Activated CD4-positive, alpha-beta T cell treated with anti-CD3 and anti-CD28 coated beads, Interleukin-2, amount 50 U/mL, for 1 hour (primary cell): ENCODE data around the gene C16orf89.
A peak's percentile ranks its signal among the peaks of the same experiment; 100 is the strongest.
"Not testable (repeated sequence)": the region's sequence is repeated elsewhere in the genome, so short reads cannot be mapped to it uniquely, and the experiment has no call there.

Source experiments
- DNase-seq: peaks from one replicate; pipeline ENCODE4 v3.0.0-alpha.2; 2020

The C16orf89 gene, protein sequence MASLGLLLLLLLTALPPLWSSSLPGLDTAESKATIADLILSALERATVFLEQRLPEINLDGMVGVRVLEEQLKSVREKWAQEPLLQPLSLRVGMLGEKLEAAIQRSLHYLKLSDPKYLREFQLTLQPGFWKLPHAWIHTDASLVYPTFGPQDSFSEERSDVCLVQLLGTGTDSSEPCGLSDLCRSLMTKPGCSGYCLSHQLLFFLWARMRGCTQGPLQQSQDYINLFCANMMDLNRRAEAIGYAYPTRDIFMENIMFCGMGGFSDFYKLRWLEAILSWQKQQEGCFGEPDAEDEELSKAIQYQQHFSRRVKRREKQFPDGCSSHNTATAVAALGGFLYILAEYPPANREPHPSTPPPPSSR

DNA sequence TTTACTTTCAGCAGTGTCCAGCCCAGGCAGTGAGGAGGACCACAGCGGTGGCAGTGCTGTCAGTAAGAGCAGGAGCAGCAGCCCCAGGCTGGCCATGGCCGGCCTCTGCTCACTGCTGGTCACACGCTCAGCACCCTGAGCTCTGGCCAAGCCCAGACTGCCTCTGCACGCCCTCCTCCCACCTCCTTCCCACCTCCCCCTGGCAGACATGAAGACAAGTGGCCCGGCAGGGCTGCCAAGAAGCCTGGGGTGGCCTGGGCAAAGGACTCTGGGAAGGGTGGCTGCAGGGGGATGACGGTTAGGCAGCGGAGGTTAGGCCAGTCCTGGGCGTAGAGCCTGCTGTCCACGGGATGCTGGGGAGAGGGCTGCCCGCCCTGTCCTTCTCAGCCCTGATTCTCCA, at the start of gene C16orf89:
Gene C16orf89 (minus strand): TSS at position 144 of the 400 bp plus-strand sequence. CDS start 48 bp downstream, at position 96.
- DNase-seq, result no peak

DNA sequence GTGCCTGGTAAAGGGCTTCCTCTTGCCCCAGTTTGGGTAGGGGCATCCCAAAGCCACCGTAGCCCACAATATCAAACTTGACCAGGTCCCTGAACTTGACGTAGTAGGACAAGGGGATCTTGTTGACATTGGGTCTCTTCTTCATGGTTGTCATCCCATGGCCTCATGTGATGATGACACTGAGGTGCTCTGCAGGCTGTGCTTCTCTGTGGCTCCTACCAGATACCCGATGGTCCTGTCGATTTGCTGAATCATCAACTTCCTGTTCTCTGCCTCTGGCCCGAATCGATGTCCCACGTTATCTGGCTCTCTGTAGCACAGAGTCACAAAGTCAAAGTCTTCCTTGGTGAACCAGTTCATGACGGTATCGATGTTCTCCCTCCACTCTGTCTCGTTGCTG, 45.2 kb upstream of the C16orf89 start:
- not testable (repeated sequence) for DNase-seq

DNA sequence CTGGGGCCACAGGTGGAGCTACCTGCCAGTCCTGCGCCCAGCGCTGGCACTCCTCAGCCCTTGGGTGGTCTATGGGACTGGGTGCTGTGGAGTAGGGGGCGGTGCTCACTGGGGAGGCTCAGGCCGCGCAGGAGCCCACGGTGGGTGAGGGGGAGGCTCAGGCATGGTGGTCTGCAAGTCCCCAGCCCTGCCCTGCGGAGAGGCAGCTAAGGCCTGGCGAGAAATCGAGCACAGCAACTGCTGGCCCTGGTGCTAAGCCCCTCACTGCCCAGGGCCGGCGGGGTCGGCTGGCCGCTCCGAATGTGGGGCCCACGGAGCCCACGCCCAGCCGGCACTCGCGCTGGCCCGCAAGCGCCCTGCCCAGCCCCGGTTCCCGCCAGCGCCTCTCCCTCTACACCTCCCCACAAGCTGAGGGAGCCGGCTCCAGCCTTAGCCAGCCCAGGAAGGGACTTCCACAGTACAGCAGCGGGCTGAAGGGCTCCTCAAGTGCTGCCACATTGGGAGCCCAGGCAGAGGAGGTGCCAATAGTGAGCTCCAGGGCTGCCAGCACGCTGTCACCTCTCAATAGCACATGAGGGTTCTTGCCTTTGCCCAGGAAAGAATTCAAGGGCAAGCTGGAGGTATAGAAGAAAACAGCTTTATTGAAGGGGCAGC, 42.9 kb upstream of the C16orf89 start:
- DNase-seq, result no peak

DNA sequence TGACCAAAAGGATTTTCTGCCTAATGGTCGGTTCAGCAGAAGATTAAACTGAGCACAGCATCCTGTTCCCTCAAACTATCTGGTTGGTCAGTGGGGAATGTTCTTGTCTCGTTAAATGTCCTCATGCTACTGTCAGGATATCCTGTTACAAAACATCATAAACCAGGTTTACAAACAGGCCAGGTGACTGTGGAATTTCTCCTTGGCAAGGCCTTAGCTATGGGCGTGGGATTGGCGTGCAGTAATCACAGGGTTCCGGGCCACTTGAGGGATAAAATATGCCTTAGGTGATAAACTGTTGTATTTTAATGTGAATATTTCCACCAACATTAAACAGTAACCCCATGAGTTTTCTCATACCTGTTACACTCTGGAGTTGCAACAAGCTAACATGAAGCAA, 39.3 kb upstream of the C16orf89 start:
- DNase-seq, result not testable (repeated sequence)

DNA sequence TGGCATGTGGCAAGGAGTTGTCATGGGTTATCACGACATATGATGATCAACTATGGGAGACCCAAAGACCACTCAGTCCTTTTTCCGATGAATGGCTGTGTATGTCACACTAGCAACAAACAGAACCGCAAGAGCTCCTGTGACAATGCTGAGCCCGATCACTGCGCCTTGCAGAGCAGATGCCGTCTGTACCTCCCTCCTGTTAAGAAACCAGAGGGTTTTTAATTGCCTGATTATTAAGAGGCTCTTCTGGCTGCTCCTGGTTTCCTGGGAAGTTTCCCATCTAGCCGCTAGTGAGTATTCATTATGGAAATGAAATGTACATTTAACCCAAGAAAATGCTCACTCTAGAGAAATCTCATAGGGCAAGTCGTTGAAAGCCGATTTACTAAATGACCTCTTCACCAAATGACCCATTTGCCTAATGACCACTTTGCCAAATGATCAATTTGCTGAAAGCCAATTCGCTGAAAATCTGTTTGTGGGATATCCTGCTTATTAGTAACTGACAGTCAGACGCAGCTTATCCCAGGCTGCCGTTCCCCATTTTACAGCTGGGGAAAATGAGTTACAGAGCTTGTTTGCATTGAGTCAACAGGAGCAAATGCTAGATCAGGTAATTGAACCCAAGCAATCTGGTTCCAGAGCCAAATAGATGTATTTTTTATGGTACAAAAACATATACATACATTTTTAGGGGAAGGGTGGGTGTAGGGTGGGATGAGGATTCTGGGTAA, 37.7 kb upstream of the C16orf89 start:
- DNase-seq, result not testable (repeated sequence)

DNA sequence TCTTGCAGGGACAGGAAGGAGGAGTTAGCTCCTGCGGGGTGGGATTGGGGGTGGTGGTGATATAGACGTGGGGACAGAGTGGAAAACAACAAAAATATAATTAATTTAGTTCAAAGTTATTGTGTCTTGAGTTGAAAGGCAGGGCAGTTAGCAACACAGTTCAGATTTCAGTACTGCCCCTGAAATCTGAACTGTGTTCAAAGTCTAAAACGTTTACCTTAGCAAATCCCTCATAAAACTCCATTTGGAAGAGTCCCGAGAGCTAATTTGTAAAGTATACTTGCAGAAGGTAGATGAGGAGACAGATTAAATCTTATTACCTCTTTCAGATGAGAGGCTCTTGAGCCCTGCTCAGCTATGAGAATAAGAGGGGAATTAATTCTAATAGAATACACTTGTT, 33.4 kb upstream of the C16orf89 start:
- not testable (repeated sequence) for DNase-seq

DNA sequence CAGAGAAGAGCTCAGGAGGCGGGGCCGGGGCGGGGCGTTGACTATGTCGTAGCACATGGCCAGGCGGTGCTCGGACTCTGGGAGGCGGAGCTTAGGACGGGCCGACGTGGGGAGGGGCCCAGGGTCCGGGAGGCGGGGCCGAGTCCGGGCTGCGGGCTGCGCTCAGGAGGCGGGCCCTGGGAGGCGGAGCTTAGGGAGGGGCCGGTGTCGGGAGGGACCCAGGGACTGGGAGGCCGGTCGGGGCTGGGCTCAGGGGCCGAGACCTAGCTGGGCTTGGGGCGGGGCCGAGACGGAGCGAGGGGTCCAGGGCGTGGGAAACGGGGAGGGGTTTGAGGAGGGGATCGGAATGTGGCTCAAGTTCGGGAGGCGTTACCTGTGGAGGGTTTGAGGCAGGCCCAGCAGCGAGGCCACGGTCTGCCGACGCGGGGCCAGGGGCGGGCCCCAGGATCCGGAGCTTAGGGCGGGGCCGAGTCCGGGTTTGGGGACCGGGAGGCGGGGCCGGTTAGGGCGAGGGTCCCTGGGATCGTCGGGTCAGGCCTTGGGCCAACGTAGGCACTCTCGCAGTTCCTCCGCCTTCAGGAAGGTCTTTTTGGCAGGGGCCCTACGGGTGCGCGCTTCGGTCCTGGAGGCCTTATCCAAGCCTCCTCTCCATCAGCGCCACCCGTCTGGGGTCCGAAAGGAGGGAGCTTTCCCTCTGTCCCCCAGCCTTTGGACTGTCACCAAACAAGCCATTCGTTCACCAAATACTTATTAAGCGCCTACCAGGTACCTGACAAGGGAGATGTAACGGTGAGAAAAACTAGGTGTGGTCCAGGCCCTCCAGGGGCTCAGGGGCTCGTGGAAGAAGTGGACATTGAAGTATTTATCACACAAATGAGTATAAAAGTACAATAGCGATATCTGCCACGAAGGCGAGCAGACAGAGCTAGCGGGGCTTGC, 32.7 kb upstream of the C16orf89 start:
- DNase-seq, result peak; percentile 96

DNA sequence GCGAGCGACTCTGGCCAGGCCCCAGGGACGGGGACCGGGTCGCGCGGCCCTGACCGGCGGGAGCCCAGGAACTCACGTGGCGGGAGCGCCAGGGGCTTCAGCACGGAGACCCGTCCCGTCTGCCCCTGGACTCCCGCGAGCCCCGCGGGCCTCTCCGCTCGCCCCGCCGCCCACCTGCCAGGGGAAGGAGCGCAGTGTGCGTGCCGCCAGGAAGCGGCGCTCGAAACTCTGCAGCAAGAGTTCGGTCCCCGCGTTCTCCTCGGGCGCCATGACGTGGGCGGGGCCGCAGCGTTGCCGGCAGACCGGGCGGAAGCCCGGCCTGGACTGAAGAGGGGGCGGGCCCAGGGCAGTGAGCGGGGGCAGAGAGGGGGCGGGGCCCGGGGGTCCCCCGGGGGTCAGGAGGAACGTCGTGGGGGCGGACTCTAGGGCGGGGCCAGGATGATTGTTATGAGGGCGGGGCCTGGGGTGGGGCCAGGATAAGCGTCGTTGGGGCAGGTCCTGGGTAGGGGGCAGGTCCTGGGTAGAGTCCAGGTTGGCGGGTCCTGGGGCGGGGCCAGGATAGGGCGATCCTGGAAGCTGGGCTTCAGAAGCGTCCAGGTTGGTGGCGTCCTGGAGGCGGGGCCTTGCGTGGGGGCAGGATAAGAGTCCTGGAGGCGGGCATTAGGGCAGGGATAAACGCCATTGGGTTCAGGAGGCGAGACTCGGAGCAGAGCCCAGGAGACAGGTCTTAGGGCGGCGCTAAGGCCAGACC, 31.9 kb upstream of the C16orf89 start, which contains the start of gene EEF2KMT:
Gene EEF2KMT (minus strand): TSS at position 326 of the 751 bp plus-strand sequence. CDS start 56 bp downstream, at position 270.
- DNase-seq, result peak; percentile 80

DNA sequence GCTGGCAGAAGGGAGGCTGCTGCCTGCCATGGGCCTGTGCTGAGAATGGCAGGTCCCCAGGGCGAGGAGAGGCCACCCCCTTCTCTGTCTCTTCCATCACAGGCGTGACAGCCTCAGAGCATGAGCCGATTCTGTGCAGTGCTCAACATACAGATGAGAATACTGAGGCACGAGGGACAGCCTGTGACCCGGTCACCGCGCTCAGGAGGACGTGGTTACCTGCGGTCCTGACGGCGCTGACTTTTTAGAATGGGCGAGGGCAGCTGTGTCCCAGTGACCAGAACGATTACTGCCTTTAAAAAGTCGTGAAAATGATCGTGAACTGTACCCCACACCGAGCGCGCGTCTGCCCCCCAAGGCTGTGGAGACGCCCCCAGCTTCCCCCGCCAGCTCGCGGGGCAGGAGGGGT, 31.3 kb upstream of the C16orf89 start:
- DNase-seq, result peak; percentile 25

DNA sequence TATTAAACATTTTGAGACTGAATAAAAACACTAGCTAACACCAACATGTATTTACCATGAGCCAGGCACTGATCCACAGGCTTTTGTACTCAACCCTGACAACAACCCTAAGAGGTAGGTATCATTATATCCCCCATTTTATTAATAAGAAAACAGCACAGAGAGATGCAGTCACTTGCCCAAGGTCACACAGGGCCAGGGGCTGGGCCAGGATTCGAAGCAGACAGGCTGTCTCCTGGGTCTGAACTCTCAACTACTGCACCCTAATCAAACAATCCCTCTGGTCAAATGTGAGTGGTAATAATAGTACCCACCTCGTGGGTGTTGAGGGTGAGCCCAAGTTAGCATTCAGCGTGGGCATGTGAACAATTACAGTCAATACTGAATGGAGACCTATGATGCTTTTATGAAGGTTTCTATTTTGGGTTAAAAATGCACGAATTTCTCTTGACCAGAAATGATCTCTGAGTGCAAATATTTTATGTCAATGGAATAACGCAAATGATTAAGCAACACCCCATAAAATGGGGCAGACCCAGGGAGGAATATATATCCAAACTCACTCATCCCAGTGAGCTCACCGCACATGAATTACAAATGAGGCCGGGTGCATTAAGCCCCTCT, 30.8 kb upstream of the C16orf89 start:
- DNase-seq, result not testable (repeated sequence)

DNA sequence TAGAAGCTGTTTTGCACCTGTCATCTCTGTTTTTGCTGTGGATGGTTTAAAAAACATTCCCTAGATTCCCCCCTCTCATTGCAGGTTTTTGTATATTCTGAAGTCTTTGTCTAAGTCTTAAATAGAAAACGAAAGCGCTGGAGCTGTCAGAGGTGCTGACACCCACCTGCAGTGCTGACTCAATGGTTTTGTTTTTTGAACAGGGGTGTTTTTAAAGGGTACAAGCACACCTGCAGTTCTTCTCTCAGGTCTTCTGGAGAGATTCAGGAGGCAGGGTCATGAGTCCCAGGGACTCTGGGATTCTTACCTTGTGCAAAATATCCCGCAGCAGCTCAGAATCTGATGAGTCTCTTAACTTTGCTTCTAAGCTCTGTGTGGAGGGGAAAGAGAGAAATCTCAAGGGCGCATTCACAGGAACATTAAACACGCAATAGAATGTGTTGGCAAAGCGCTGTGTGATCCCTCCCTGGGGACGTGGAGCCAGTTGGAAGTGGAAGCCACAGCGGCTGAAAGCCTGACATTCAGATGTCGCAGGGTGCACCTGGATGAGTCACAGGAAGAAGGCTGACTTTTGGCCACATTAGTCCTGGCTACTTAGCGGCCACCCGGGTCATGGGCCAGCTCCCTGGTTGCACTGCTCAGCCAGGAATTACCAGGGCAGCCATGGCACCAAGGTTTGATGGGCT, 29.5 kb upstream of the C16orf89 start:
- not testable (repeated sequence) for DNase-seq

DNA sequence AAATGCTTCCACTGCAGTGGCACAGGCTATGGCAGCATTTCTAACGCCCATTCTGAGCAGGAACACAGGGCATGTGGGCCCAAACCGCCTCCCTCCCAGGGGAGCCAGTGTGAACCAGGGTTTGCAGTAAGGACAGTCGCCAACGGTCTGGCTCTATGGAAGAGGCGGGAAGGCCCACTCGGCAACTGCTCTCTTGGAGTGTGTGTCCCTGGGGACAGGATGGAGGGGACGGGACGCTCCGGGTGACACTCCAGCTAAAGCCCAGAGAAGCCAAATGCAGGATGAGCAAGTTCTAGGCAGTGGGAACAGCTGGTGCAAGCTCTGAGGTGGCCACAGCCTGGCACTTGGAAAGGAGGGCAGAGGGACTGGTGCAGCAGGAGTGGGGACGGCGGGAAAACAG, 28.0 kb upstream of the C16orf89 start:
- DNase-seq, result not testable (repeated sequence)

DNA sequence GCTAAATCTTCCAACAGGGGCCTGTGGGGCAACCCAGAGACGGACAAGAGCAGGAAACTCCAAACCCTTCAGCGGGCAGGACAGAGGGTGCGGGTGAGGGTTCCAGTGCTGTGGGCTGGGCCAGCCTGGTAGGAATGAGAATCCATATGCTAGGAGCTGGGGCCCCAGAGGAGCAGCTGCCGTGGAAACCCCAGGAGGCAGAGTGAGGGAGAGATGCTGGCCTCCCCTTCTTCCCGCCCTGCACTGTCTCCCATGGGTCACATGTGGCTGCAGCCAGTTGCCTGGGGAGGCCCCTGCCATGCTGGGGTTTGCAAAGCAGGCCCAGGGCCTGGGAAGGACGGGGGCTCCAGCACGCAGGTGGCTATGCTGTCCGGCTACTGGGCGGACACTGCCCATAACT, 27.3 kb upstream of the C16orf89 start:
- DNase-seq, result not testable (repeated sequence)

DNA sequence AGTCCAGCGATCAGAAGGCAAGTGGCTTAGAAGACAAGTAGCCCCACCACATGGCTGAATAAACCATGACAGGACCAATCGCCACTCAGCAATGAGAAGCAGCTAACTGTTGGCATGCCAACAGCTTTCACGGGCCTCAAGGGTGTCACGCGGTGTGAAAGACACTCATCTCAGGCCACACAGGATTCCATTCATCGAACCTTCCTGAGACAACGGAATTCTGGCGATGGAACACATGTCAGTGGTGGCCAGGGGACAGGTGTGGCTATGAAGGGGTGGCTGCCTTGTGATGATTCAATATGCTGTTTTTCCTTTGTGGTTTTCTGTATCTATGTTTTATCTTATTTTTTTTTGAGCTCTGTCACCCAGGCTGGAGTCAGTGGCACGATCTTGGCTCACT, 24.8 kb upstream of the C16orf89 start:
- DNase-seq, result not testable (repeated sequence)

DNA sequence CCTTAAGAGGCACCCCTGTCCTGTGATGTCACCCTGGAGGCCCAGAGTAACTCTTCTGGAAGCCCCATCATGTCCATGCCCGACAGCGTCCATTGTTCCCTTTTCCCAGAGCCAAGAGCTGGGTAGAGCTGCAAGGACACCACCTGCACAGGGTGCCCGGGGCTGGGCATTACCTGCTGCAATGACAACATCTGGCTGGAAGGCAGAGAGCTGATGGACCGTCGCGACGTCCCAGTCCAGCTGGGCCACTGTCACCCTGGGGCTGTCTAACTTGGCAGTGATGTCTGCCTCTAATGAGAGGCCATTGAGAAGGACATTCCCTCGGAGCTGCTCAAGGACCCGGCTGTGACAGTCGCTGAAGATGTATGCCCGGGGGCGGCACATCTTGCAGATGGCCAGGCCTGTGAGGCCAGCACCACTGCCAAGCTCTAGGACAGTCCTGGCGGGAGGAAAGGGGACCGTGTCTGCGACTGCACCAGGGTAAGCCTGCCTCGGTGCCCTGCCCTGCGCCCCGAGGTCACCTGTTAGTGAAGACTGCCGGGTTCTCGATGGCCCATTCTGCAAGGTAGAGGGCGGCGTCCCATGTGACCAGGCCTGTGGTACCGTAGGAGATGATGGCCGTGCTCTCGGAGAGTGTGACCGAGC, 24.3 kb upstream of the C16orf89 start:
- not testable (repeated sequence) for DNase-seq

DNA sequence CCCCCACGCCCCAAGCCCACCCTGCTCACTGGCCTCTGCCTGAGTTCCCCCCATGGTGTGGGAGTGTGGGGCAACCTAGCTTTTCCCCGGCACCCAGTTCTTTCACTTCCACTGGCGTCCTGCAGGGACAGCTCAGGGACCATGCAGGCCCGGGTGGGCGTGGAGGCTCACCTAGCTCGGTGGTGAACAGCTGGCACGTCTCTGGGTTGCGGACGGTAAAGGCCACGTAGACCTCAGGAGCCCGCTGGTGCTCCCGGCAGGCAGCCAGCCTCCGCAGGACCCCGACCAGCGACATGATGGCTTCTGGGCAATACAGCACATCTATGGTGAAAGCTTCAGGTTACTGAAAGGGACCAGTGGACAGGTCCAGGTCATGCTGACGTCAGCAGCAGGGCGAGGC, 23.2 kb upstream of the C16orf89 start:
- DNase-seq, result not testable (repeated sequence)

DNA sequence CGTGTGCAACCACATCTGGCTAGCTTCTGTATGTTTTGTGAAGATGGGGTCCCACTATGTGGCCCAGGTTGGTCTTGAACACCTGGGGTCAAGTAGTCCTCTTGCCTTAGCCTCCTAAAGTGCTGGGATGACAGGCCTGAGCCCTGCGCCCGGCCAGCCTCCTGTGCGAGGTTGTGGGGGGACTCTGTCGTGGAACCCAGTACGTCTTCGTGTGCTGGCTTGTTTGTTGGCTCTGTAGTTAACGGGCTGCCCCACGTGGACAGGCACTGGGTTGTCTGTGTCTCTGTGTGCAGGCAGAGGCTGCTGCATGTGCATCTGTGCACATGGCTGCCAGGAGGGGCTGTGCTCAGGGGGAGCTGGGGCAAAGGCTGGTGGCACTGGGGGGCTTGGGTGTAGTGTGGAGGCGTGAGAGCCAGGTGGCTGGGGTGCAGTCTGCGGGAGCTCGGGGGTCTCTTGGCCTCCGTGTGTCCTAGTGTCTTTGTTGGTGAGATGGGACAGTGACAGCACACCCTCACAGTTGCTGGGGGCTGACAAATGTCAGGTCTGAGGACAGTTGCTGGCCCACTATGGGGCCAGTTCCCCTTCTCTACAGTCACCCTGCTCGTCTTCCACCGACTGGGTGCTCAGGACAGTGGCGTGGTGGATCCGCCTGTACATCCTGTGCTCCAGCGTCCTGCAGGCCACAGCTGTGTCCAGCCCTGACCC, 22.5 kb upstream of the C16orf89 start:
- not testable (repeated sequence) for DNase-seq

DNA sequence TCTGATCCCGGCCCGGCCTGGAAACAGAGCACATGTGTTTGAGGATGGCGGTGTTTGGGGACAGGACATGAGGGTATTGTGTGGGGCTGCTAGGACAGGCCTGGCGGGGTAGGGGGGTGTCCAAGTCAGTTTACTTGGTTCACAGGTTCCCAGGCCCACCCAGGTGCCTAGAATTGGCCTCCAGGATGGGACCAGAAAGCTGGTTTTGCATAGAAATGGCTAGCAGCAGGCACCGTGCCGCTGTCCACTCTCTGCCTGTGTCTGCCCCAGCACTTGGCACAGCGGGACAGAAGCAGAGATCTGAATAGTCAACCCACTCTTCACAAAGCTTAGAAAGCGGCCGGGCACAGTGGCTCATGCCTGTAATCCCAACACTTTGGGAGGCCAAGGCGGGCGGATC, 20.0 kb upstream of the C16orf89 start:
- DNase-seq, result not testable (repeated sequence)

DNA sequence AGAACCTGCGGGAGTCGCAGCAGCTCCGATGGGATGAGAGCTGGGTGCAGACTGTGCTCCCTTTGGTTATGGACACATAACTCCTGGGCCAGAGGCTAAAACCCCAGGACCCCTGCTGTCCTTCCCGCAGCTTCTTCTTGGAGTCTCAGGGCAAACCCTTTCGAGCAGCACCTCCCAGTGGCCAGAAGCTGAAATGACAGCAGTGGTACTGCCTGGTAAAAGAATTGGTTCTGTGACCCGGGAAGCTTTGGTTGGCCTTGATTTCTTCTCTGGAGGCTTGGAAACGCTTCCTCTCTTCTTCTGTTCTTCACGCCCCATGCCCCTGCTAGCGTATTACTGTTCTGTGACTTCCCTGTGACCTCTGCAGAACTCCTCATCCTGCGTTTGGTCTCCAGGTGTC, 19.0 kb upstream of the C16orf89 start:
- DNase-seq, result peak; percentile 59
